Mesendoderm (in vitro differentiated cells): ENCODE results near the gene SPATA31C1.
A peak's percentile ranks its signal among the peaks of the same experiment; 100 is the strongest.

Source experiments
- DNase-seq: peaks from one replicate; pipeline ENCODE4 v3.0.0; 2013
- H2AK5ac ChIP-seq: 2 replicates; pipeline ENCODE4 v1.6.1; 2013; ENCODE audit warnings: low read length, inconsistent platforms
- H2BK120ac ChIP-seq: 2 replicates; pipeline ENCODE4 v1.6.1; 2013; ENCODE audit warnings: low read depth, mild to moderate bottlenecking, low read length, moderate library complexity, mixed read lengths
- H2BK15ac ChIP-seq: replicated peaks from 2 replicates; pipeline ENCODE4 v1.6.1; 2013; ENCODE audit warnings: low read depth, mild to moderate bottlenecking, moderate library complexity
- H2BK5ac ChIP-seq: 2 replicates; pipeline ENCODE4 v1.6.1; 2013; ENCODE audit warnings: low read length, inconsistent platforms
- H3K18ac ChIP-seq: 2 replicates; pipeline ENCODE4 v1.6.1; 2013; ENCODE audit warnings: mild to moderate bottlenecking, low read length, mixed read lengths
- H3K23ac ChIP-seq: one replicate; pipeline ENCODE4 v1.6.1; 2013; ENCODE audit warnings: low read length
- H3K27ac ChIP-seq: 2 replicates; pipeline ENCODE4 v1.5.1; 2013; ENCODE audit warnings: low read depth, mild to moderate bottlenecking, inconsistent platforms, low read length, moderate library complexity
- H3K27me3 ChIP-seq: 2 replicates; pipeline ENCODE4 v1.6.1; 2013; ENCODE audit warnings: low read length, control low read depth, mild to moderate bottlenecking, inconsistent platforms; ENCODE audit not compliant: insufficient read depth, poor library complexity
- H3K36me3 ChIP-seq: 2 replicates; pipeline ENCODE4 v1.6.1; 2013; ENCODE audit warnings: low read length, inconsistent platforms; ENCODE audit not compliant: control insufficient read depth, insufficient read depth
- H3K4ac ChIP-seq: one replicate; pipeline ENCODE4 v1.6.1; 2013; ENCODE audit warnings: low read depth, mild to moderate bottlenecking, low read length, moderate library complexity
- H3K4me1 ChIP-seq: 2 replicates; pipeline ENCODE4 v1.6.1; 2013; ENCODE audit warnings: low read depth, low read length, inconsistent platforms; ENCODE audit not compliant: control insufficient read depth
- H3K4me2 ChIP-seq: 2 replicates; pipeline ENCODE4 v1.6.1; 2013; ENCODE audit warnings: low read length
- H3K4me3 ChIP-seq: 2 replicates; pipeline ENCODE4 v1.5.1; 2013; ENCODE audit warnings: mild to moderate bottlenecking, low read length
- H3K56ac ChIP-seq: one replicate; pipeline ENCODE4 v1.6.1; 2013; ENCODE audit warnings: low read length
- H3K79me1 ChIP-seq: 2 replicates; pipeline ENCODE4 v1.6.1; 2013; ENCODE audit warnings: low read length, inconsistent platforms
- H3K79me2 ChIP-seq: 2 replicates; pipeline ENCODE4 v1.6.1; 2013; ENCODE audit warnings: mild to moderate bottlenecking, low read length; ENCODE audit not compliant: control insufficient read depth, insufficient read depth
- H3K9ac ChIP-seq: 2 replicates; pipeline ENCODE4 v1.6.1; 2013; ENCODE audit warnings: low read length, inconsistent platforms
- H4K5ac ChIP-seq: one replicate; pipeline ENCODE4 v1.6.1; 2013; ENCODE audit warnings: low read length
- H4K8ac ChIP-seq: one replicate; pipeline ENCODE4 v1.6.1; 2013; ENCODE audit warnings: low read depth, mild to moderate bottlenecking, control low read depth, low read length, moderate library complexity
- WGBS: extraction: QIAGEN DNeasy Blood & Tissue Kit; methylation state at CpG from one replicate; pipeline ENCODE4 v1.1.7; 2013; ENCODE audit warnings: low lambda C conversion rate, missing lambda C conversion rate; ENCODE audit not compliant: insufficient coverage; ENCODE audit errors: extremely low coverage; 5-methylcytosine and 5-hydroxymethylcytosine counted together

SPATA31C1 gene

GRCh38 chr9:87950296-87950695, 32.5 kb downstream of the SPATA31C1 start:
- Histone ChIP-seq H2BK120ac (no peak overlapping the region), H3K27me3 (no peaks in the 10 kb centered on the region), H3K79me2 (no peaks in the 10 kb centered on the region), H4K8ac (no peak overlapping the region), H3K23ac (no peak overlapping the region), H3K36me3 (no peaks in the 10 kb centered on the region), H3K79me1 (no peaks in the 10 kb centered on the region), H3K18ac (no peak overlapping the region), H3K4ac (no peak overlapping the region), H4K5ac (no peak overlapping the region), H3K4me3 (no peak overlapping the region), H3K56ac (no peak overlapping the region), H2BK15ac (no peak overlapping the region), H2AK5ac (no peak overlapping the region), H2BK5ac (no peak overlapping the region), H3K4me2 (no peak overlapping the region), H3K4me1 (no peaks in the 10 kb centered on the region), H3K27ac (no peak overlapping the region), H3K9ac (no peak overlapping the region)
- no peak for DNase-seq
- WGBS, result no CpG with 5 or more reads among the region's 1 CpG

- Histone ChIP-seq H4K5ac (no peak overlapping the region), H3K27ac (no peak overlapping the region), H3K4me1 (no peaks in the 10 kb centered on the region), H3K18ac (no peak overlapping the region), H2BK120ac (no peak overlapping the region), H3K9ac (no peak overlapping the region), H3K56ac (no peak overlapping the region), H4K8ac (no peak overlapping the region), H3K23ac (no peak overlapping the region), H3K4me3 (no peak overlapping the region), H3K79me1 (no peaks in the 10 kb centered on the region), H3K4ac (no peak overlapping the region), H2BK15ac (no peak overlapping the region), H2BK5ac (no peak overlapping the region), H3K27me3 (no peaks in the 10 kb centered on the region), H3K36me3 (no peaks in the 10 kb centered on the region), H2AK5ac (no peak overlapping the region), H3K79me2 (no peaks in the 10 kb centered on the region), H3K4me2 (no peak overlapping the region)
- no CpG with 5 or more reads among the region's 4 CpGs for WGBS
- peak; percentile 57 for DNase-seq
These were observed 33.2 kb downstream of the SPATA31C1 start for GRCh38 chr9:87950765-87951488.

- H3K4me3 ChIP-seq, result no peak overlapping the region
- H3K4me2 ChIP-seq, result no peak overlapping the region
- H2AK5ac ChIP-seq, result no peak overlapping the region
- no peaks in the 10 kb centered on the region for H3K36me3 ChIP-seq
- no peak overlapping the region for H3K27ac ChIP-seq
- H3K4me1 ChIP-seq, result no peaks in the 10 kb centered on the region
- WGBS, result no CpG with 5 or more reads among the region's 3 CpGs
- no peak overlapping the region for H2BK120ac ChIP-seq
- no peak overlapping the region for H4K5ac ChIP-seq
- H3K18ac ChIP-seq, result no peak overlapping the region
- H2BK15ac ChIP-seq, result no peak overlapping the region
- H3K56ac ChIP-seq, result no peak overlapping the region
- no peak overlapping the region for H3K4ac ChIP-seq
- no peak overlapping the region for H2BK5ac ChIP-seq
- H3K27me3 ChIP-seq, result no peaks in the 10 kb centered on the region
- H3K9ac ChIP-seq, result no peak overlapping the region
- H4K8ac ChIP-seq, result no peak overlapping the region
- no peaks in the 10 kb centered on the region for H3K79me2 ChIP-seq
- no peaks in the 10 kb centered on the region for H3K79me1 ChIP-seq
- no peak for DNase-seq
- H3K23ac ChIP-seq, result no peak overlapping the region
These were observed 36.5 kb downstream of the SPATA31C1 start for GRCh38 chr9:87954230-87954629.

GRCh38 chr9:87957839-87958238, 40.1 kb downstream of the SPATA31C1 start:
- no peaks in the 10 kb centered on the region for H3K27me3 ChIP-seq
- no peaks in the 10 kb centered on the region for H3K79me2 ChIP-seq
- no peak overlapping the region for H3K56ac ChIP-seq
- no peak overlapping the region for H3K4me3 ChIP-seq
- no peak overlapping the region for H2AK5ac ChIP-seq
- no peak overlapping the region for H3K27ac ChIP-seq
- H3K18ac ChIP-seq, result no peak overlapping the region
- H3K9ac ChIP-seq, result no peak overlapping the region
- H4K5ac ChIP-seq, result no peak overlapping the region
- no CpG with 5 or more reads among the region's 7 CpGs for WGBS
- no peaks in the 10 kb centered on the region for H3K4me1 ChIP-seq
- H3K23ac ChIP-seq, result no peak overlapping the region
- no peak overlapping the region for H2BK15ac ChIP-seq
- no peak overlapping the region for H4K8ac ChIP-seq
- no peaks in the 10 kb centered on the region for H3K36me3 ChIP-seq
- no peak overlapping the region for H2BK5ac ChIP-seq
- no peak for DNase-seq
- no peak overlapping the region for H2BK120ac ChIP-seq
- no peak overlapping the region for H3K4ac ChIP-seq
- no peak overlapping the region for H3K4me2 ChIP-seq
- H3K79me1 ChIP-seq, result no peaks in the 10 kb centered on the region

GRCh38 chr9:87958591-87958990, 40.8 kb downstream of the SPATA31C1 start:
- Histone ChIP-seq H2AK5ac (no peak overlapping the region), H3K4me1 (no peaks in the 10 kb centered on the region), H2BK15ac (no peak overlapping the region), H3K18ac (no peak overlapping the region), H3K4ac (no peak overlapping the region), H2BK5ac (no peak overlapping the region), H3K79me1 (no peaks in the 10 kb centered on the region), H4K5ac (no peak overlapping the region), H3K56ac (no peak overlapping the region), H3K4me3 (no peak overlapping the region), H3K36me3 (no peaks in the 10 kb centered on the region), H3K79me2 (no peaks in the 10 kb centered on the region), H4K8ac (no peak overlapping the region), H3K23ac (no peak overlapping the region), H3K9ac (no peak overlapping the region), H3K27me3 (no peaks in the 10 kb centered on the region), H3K27ac (no peak overlapping the region), H3K4me2 (no peak overlapping the region), H2BK120ac (no peak overlapping the region)
- DNase-seq, result no peak
- WGBS, result no CpG with 5 or more reads among the region's 1 CpG
